Upper lobe of right lung (tissue), 1 donor: ENCODE data around the gene SAG. TPM values are rescaled to one million over a fixed set of nuclear protein-coding genes. Genes with fewer than 3 reads are reported as not detected.
"Not testable (repeated sequence)": the region's sequence is repeated elsewhere in the genome, so short reads cannot be mapped to it uniquely, and the experiment has no call there.

Source experiments
- ATAC-seq: fragments of 200-7000 bp; cut with Tn5 transposase; one replicate; pipeline ENCODE4 v1.9.1; 2020; ENCODE audit warnings: mild to moderate bottlenecking, moderate library complexity
- DNase-seq: peaks from one replicate; pipeline ENCODE4 v3.0.0-alpha.2; 2020
- H3K27ac ChIP-seq: fragments of 200-600 bp; one replicate; pipeline ENCODE4 v1.8.0; 2022
- H3K27me3 ChIP-seq: fragments of 200-600 bp; one replicate; pipeline ENCODE4 v1.8.0; 2022; ENCODE audit warnings: mild to moderate bottlenecking
- H3K36me3 ChIP-seq: fragments of 200-600 bp; one replicate; pipeline ENCODE4 v1.8.0; 2022
- H3K4me1 ChIP-seq: fragments of 200-600 bp; one replicate; pipeline ENCODE4 v1.8.0; 2022
- H3K4me3 ChIP-seq: fragments of 200-600 bp; one replicate; pipeline ENCODE4 v1.8.0; 2022; ENCODE audit warnings: mild to moderate bottlenecking
- H3K9me3 ChIP-seq: fragments of 200-600 bp; one replicate; pipeline ENCODE4 v1.8.0; 2022
- CTCF ChIP-seq: fragments of 200-600 bp; IDR thresholded peaks from one replicate; pipeline ENCODE4 v1.8.0; 2022; ENCODE audit warnings: antibody characterized with exemption
- intact Hi-C: fragments of 100-400 bp; cut with DNase I; formaldehyde crosslinking; loops from one replicate; pipeline ENCODE4 v1.11.0; 2022
- total RNA-seq: library from RNA; stranded (reverse); fragmentation: NEBNext Ultra II Directional; extraction: Animal tissue kit (Norgen Biotek cat#: 25700); gene quantifications from one replicate; pipeline ENCODE4 v1.2.1, GENCODE V29; 2021
- donor health status: DM: no; HTN: yes; CAD: no; lungs with severe emphysema.

Gene SAG
- total RNA-seq, 1 donor from 2014 or later = not detected

GRCh38 chr2:233329489-233330135 is 22.0 kb downstream of the SAG start:
- H3K9me3 ChIP-seq = no peaks in the 10 kb centered on the region
- ATAC-seq = no peak
- no peaks in the 10 kb centered on the region for H3K27me3 ChIP-seq
- no peak overlapping the region for H3K4me3 ChIP-seq
- TF ChIP-seq CTCF = no peak
- intact Hi-C loops = no loop called here
- H3K27ac ChIP-seq = no peak overlapping the region
- no peaks in the 10 kb centered on the region for H3K4me1 ChIP-seq
- no peak for DNase-seq
- H3K36me3 ChIP-seq = no peaks in the 10 kb centered on the region

GRCh38 chr2:233331536-233331935 is 23.9 kb downstream of the SAG start:
- Histone ChIP-seq H3K27ac (peak overlapping the region; percentile 52), H3K27me3 (no peaks in the 10 kb centered on the region), H3K4me1 (no peaks in the 10 kb centered on the region), H3K4me3 (no peak overlapping the region), H3K36me3 (no peaks in the 10 kb centered on the region), H3K9me3 (no peaks in the 10 kb centered on the region)
- ATAC-seq = peak; percentile 88
- TF ChIP-seq CTCF = no peak
- intact Hi-C loops = no loop called here
- DNase-seq = peak; percentile 68

- Histone ChIP-seq H3K36me3 (no peaks in the 10 kb centered on the region), H3K9me3 (no peaks in the 10 kb centered on the region), H3K4me3 (no peak overlapping the region), H3K27me3 (no peaks in the 10 kb centered on the region), H3K27ac (peak overlapping the region; percentile 37), H3K4me1 (no peaks in the 10 kb centered on the region)
- DNase-seq (no peak), ATAC-seq (no peak)
- intact Hi-C loops = no loop called here
- TF ChIP-seq CTCF = no peak
Measured at GRCh38 chr2:233332125-233332524, 24.5 kb downstream of the SAG start.

- Histone ChIP-seq H3K4me3 (no peak overlapping the region), H3K4me1 (no peaks in the 10 kb centered on the region), H3K36me3 (no peaks in the 10 kb centered on the region), H3K9me3 (no peaks in the 10 kb centered on the region), H3K27me3 (no peaks in the 10 kb centered on the region), H3K27ac (no peak overlapping the region)
- TF ChIP-seq CTCF = no peak
- no peak for DNase-seq
- intact Hi-C loops = no loop called here
- no peak for ATAC-seq
Measured at GRCh38 chr2:233334915-233335314, 27.3 kb downstream of the SAG start.

- H3K27ac ChIP-seq, H3K4me1 ChIP-seq, DNase-seq, H3K27me3 ChIP-seq, ATAC-seq, H3K4me3 ChIP-seq, H3K36me3 ChIP-seq, intact Hi-C loops, H3K9me3 ChIP-seq: not testable (repeated sequence)
Measured at GRCh38 chr2:233336091-233336490, 28.5 kb downstream of the SAG start.

GRCh38 chr2:233336541-233336940 is 28.9 kb downstream of the SAG start:
- ATAC-seq = no peak
- Histone ChIP-seq H3K27me3 (no peaks in the 10 kb centered on the region), H3K36me3 (no peaks in the 10 kb centered on the region), H3K4me1 (no peaks in the 10 kb centered on the region), H3K27ac (no peak overlapping the region), H3K9me3 (no peaks in the 10 kb centered on the region), H3K4me3 (no peak overlapping the region)
- DNase-seq = no peak
- TF ChIP-seq CTCF = no peak
- intact Hi-C loops = no loop called here
